H1 (cell line): ENCODE measurements around the gene COL12A1. TPM values are rescaled to one million over a fixed set of nuclear protein-coding genes. Genes with fewer than 3 reads are reported as not detected.

Experiments used
- CTCF ChIA-PET: fragments of 300-600 bp; sonication (Branson Sonifier 250); formaldehyde crosslinking; loops from one replicate; lab custom pipeline; 2021; ENCODE audit not compliant: partially characterized antibody; lab: Charles Lee
- POLR2A ChIA-PET: fragments of 300-600 bp; sonication (Branson Sonifier 250); formaldehyde crosslinking; loops from one replicate; lab custom pipeline; 2021; ENCODE audit warnings: inconsistent platforms; ENCODE audit not compliant: partially characterized antibody; lab: Charles Lee
- DNase-seq, 2 experiments: peaks; one replicate each; pipeline versions ENCODE4 v3.0.0 to v3.0.0-alpha.2; 2010 to 2022; ENCODE audit warnings: low spot score in 2 of 2, low read depth in 1 of 2, mixed read lengths in 1 of 2
- FAIRE-seq: peaks from 2 replicates; lab custom pipeline; 2011; peaks lifted over from hg19 to GRCh38; lab: Jason Lieb, UNC
- H2AFZ ChIP-seq: 2 replicates; pipeline ENCODE4 v1.8.1; 2012; ENCODE audit warnings: low read length, inconsistent platforms
- H2AK5ac ChIP-seq: 2 replicates; pipeline ENCODE4 v1.6.1; 2013; ENCODE audit warnings: low read depth, low read length
- H2BK120ac ChIP-seq: replicated peaks from 2 replicates; pipeline ENCODE3; 2013; ENCODE audit warnings: low read depth, low read length, inconsistent platforms
- H2BK12ac ChIP-seq: 2 replicates; pipeline ENCODE4 v1.6.1; 2013; ENCODE audit warnings: low read depth, low read length
- H2BK15ac ChIP-seq: 2 replicates; pipeline ENCODE4 v1.6.1; 2013; ENCODE audit warnings: low read length
- H2BK20ac ChIP-seq: 2 replicates; pipeline ENCODE4 v1.6.1; 2013; ENCODE audit warnings: low read length
- H2BK5ac ChIP-seq: 2 replicates; pipeline ENCODE4 v1.6.1; 2013; ENCODE audit warnings: low read depth, low read length
- H3K14ac ChIP-seq: 2 replicates; pipeline ENCODE4 v1.6.1; 2013; ENCODE audit warnings: inconsistent platforms; ENCODE audit not compliant: insufficient read length
- H3K18ac ChIP-seq: 2 replicates; pipeline ENCODE4 v1.6.1; 2013; ENCODE audit warnings: low read length; ENCODE audit errors: extremely low read depth
- H3K23ac ChIP-seq: 2 replicates; pipeline ENCODE4 v1.6.1; 2013; ENCODE audit warnings: inconsistent platforms; ENCODE audit not compliant: insufficient read length
- H3K23me2 ChIP-seq: 2 replicates; pipeline ENCODE4 v1.6.1; 2013; ENCODE audit warnings: low read depth, low read length
- H3K27ac ChIP-seq: 2 replicates; pipeline ENCODE4 v1.6.1; 2011; ENCODE audit warnings: low read depth, low read length, inconsistent platforms
- H3K27me3 ChIP-seq, 4 experiments: replicated peaks in 1 of 4; 1 replicate in 1 of 4; 2 replicates in 3 of 4; pipeline versions ENCODE4 v1.6.1 to v1.8.1; 2011 to 2013; ENCODE audit warnings: low read length in 3 of 4, mild to moderate bottlenecking in 3 of 4, inconsistent platforms in 2 of 4, mixed read lengths in 2 of 4, moderate library complexity in 1 of 4; ENCODE audit not compliant: control insufficient read depth in 3 of 4, insufficient read depth in 3 of 4; ENCODE audit errors: extremely low read depth in 1 of 4
- H3K36me3 ChIP-seq, 4 experiments: 2 replicates each; pipeline versions ENCODE4 v1.6.1 to v1.8.1; 2011 to 2013; ENCODE audit warnings: mild to moderate bottlenecking in 4 of 4, low read length in 3 of 4, moderate library complexity in 2 of 4, control low read depth in 1 of 4, inconsistent platforms in 1 of 4; ENCODE audit not compliant: insufficient read depth in 4 of 4, control insufficient read depth in 2 of 4
- H3K4ac ChIP-seq: replicated peaks from 2 replicates; pipeline ENCODE3; 2013; ENCODE audit warnings: low read length, low read depth, mixed read lengths, inconsistent platforms; ENCODE audit not compliant: insufficient read length
- H3K4me1 ChIP-seq, 4 experiments: replicated peaks in 1 of 4; 1 replicate in 1 of 4; 2 replicates in 3 of 4; pipeline versions ENCODE4 v1.6.1 to v1.8.1; 2011 to 2013; ENCODE audit warnings: low read length in 3 of 4, inconsistent platforms in 2 of 4, mixed read lengths in 1 of 4; ENCODE audit not compliant: insufficient read depth in 4 of 4, control insufficient read depth in 3 of 4
- H3K4me2 ChIP-seq, 2 experiments: 2 replicates each; pipeline versions ENCODE4 v1.6.1 to v1.8.1; 2011 to 2013; ENCODE audit warnings: low read depth in 2 of 2, low read length in 2 of 2, control low read depth in 1 of 2, inconsistent platforms in 1 of 2, mild to moderate bottlenecking in 1 of 2; ENCODE audit not compliant: insufficient read depth in 1 of 2
- H3K4me3 ChIP-seq, 4 experiments: fragments of 200-600, 300-600 bp in 1 of 4; sonication (generic), shearing (Covaris generic), sonication (Bioruptor Twin) in 1 of 4; 2 replicates each; pipeline versions ENCODE4 v1.5.1 to v1.8.1; 2011 to 2016; ENCODE audit warnings: low read length in 4 of 4, low read depth in 3 of 4, control low read depth in 2 of 4, inconsistent platforms in 2 of 4, mild to moderate bottlenecking in 2 of 4, mixed read lengths in 1 of 4, moderate library complexity in 1 of 4; ENCODE audit not compliant: insufficient read depth in 2 of 4; ENCODE audit errors: extremely low read depth in 1 of 4
- H3K56ac ChIP-seq: replicated peaks from 2 replicates; pipeline ENCODE3; 2013; ENCODE audit warnings: low read depth, mild to moderate bottlenecking, mixed read lengths, low read length, inconsistent platforms; ENCODE audit not compliant: insufficient read length
- H3K79me1 ChIP-seq: 2 replicates; pipeline ENCODE4 v1.6.1; 2013; ENCODE audit warnings: low read depth, low read length, control low read depth
- H3K79me2 ChIP-seq, 2 experiments: 2 replicates each; pipeline versions ENCODE4 v1.6.1 to v1.8.1; 2012 to 2013; ENCODE audit warnings: low read length in 2 of 2, mild to moderate bottlenecking in 2 of 2, inconsistent platforms in 1 of 2; ENCODE audit not compliant: insufficient read depth in 2 of 2, control insufficient read depth in 1 of 2
- H3K9ac ChIP-seq, 4 experiments: replicated peaks in 1 of 4; 1 replicate in 1 of 4; 2 replicates in 3 of 4; pipeline versions ENCODE4 v1.6.1 to v1.8.1; 2011 to 2013; ENCODE audit warnings: low read depth in 3 of 4, low read length in 3 of 4, control low read depth in 2 of 4, mild to moderate bottlenecking in 2 of 4, moderate library complexity in 2 of 4, inconsistent platforms in 1 of 4; ENCODE audit errors: extremely low read depth in 1 of 4
- H3K9me3 ChIP-seq, 2 experiments: 2 replicates each; pipeline versions ENCODE4 v1.6.1 to v1.8.1; 2012 to 2013; ENCODE audit warnings: mild to moderate bottlenecking in 2 of 2, moderate library complexity in 2 of 2, control low read depth in 1 of 2, inconsistent platforms in 1 of 2, low read depth in 1 of 2, low read length in 1 of 2, mixed read lengths in 1 of 2; ENCODE audit not compliant: insufficient read depth in 2 of 2
- H4K20me1 ChIP-seq, 2 experiments: replicated peaks in 1 of 2; 2 replicates each; pipeline versions ENCODE3 to v1.8.1; 2011 to 2013; ENCODE audit warnings: inconsistent platforms in 2 of 2, low read length in 2 of 2, mild to moderate bottlenecking in 1 of 2; ENCODE audit not compliant: insufficient read depth in 2 of 2, control insufficient read depth in 1 of 2
- H4K5ac ChIP-seq: 2 replicates; pipeline ENCODE4 v1.6.1; 2013; ENCODE audit warnings: low read length, low read depth, mixed read lengths, inconsistent platforms; ENCODE audit not compliant: insufficient read length
- H4K8ac ChIP-seq: 2 replicates; pipeline ENCODE4 v1.8.0; 2013; ENCODE audit warnings: mild to moderate bottlenecking, moderate library complexity, low read length, inconsistent platforms; ENCODE audit not compliant: insufficient read depth; ENCODE audit errors: extremely low read depth
- H4K91ac ChIP-seq: replicated peaks from 2 replicates; pipeline ENCODE3; 2013; ENCODE audit warnings: low read length, mixed read lengths, inconsistent platforms; ENCODE audit not compliant: insufficient read length
- ASH2L ChIP-seq: fragments of 200-600, 300-600 bp; sonication (generic); IDR thresholded peaks from one replicate; pipeline ENCODE4 v1.7.1; 2017; ENCODE audit warnings: low read length
- ATF2 ChIP-seq: IDR thresholded peaks from 2 replicates; pipeline ENCODE4 v1.6.1; 2012; ENCODE audit warnings: low read length, inconsistent platforms
- CEBPB ChIP-seq: IDR thresholded peaks from 2 replicates; pipeline ENCODE4 v1.6.1; 2012; ENCODE audit warnings: low read depth, low read length
- CHD2 ChIP-seq: IDR thresholded peaks from 2 replicates; pipeline ENCODE4 v1.6.1; 2012; ENCODE audit warnings: low read length, improper control_type of control experiment
- E2F6 ChIP-seq: IDR thresholded peaks from 2 replicates; pipeline ENCODE4 v1.6.1; 2012; ENCODE audit warnings: inconsistent platforms
- EZH2 ChIP-seq: fragments of 200-600 bp; sonication (generic); IDR thresholded peaks from 2 replicates; pipeline ENCODE4 v1.7.1; 2012; ENCODE audit warnings: low read depth, mild to moderate bottlenecking, moderate library complexity, low read length, inconsistent platforms; ENCODE audit not compliant: severe bottlenecking
- JUND ChIP-seq: IDR thresholded peaks from 2 replicates; pipeline ENCODE4 v1.6.1; 2011; ENCODE audit warnings: mild to moderate bottlenecking, improper control_type of control experiment, low read length
- KDM1A ChIP-seq: fragments of 200-600, 300-600 bp; sonication (generic); IDR thresholded peaks from 2 replicates; pipeline ENCODE4 v1.7.1; 2016; ENCODE audit warnings: mild to moderate bottlenecking, low read length, borderline replicate concordance
- KDM4A ChIP-seq: IDR thresholded peaks from one replicate; pipeline ENCODE4 v1.7.1; 2012; ENCODE audit warnings: low read depth, mild to moderate bottlenecking, moderate library complexity, low read length, inconsistent platforms; ENCODE audit not compliant: severe bottlenecking
- MAFK ChIP-seq: IDR thresholded peaks from 2 replicates; pipeline ENCODE4 v1.6.1; 2012; ENCODE audit warnings: low read depth, mild to moderate bottlenecking, improper control_type of control experiment, low read length
- SP4 ChIP-seq: IDR thresholded peaks from 2 replicates; pipeline ENCODE4 v1.6.1; 2012; ENCODE audit warnings: low read length, inconsistent platforms
- YY1 ChIP-seq: IDR thresholded peaks from 2 replicates; pipeline ENCODE4 v1.6.1; 2011; ENCODE audit warnings: low read depth, mild to moderate bottlenecking, low read length
- WGBS, 2 experiments: shearing (Covaris generic) in 1 of 2; methylation state at CpG; one replicate each; pipeline versions ENCODE4 v1.1.6 to v1.1.7; 2013 to 2015; ENCODE audit warnings: low lambda C conversion rate in 2 of 2, mixed read lengths in 2 of 2, inconsistent platforms in 1 of 2, low coverage in 1 of 2, missing lambda C conversion rate in 1 of 2; ENCODE audit not compliant: insufficient replicate concordance in 2 of 2, insufficient coverage in 1 of 2, insufficient read length in 1 of 2; ENCODE audit errors: extremely low coverage in 1 of 2, missing lambda C conversion rate in 1 of 2; 5-methylcytosine and 5-hydroxymethylcytosine counted together
- polyA plus RNA-seq, 7 experiments: library from polyadenylated mRNA; depleted of rRNA in 3 of 7; stranded (reverse) in 5 of 7; unstranded in 2 of 7; fragments of >200 nt in 5 of 7; fragments of 200-250 nt in 2 of 7; gene quantifications; 1 replicate in 5 of 7; 2 replicates in 1 of 7; 4 replicates in 1 of 7; pipeline versions ENCODE4 v1.2.1 to v1.2.3, GENCODE V29; 2011 to 2013; ENCODE audit warnings: missing spikeins in 2 of 7, mixed read lengths in 2 of 7
- total RNA-seq: library from RNA; stranded (reverse); fragmentation: NEBNext Ultra II Directional; extraction: Animal tissue kit (Norgen Biotek cat#: 25700); gene quantifications from 2 replicates; pipeline ENCODE4 v1.2.1, GENCODE V29; 2021

Gene COL12A1
- total and polyA plus RNA-seq, 2 of the 8 experiments (the other 6 are each of a cell fraction or from before 2014, with no cell fraction given) = 1.4 to 4.7 TPM

GRCh38 chr6:75156186-75156878 lies 49.5 kb downstream of the COL12A1 start:
- Histone ChIP-seq H3K4ac (no peak overlapping the region), H3K36me3 (no peaks in the 10 kb centered on the region), H3K79me1 (no peaks in the 10 kb centered on the region), H4K5ac (no peak overlapping the region), H2BK20ac (no peak overlapping the region), H3K9ac (no peak overlapping the region), H4K20me1 (no peaks in the 10 kb centered on the region), H3K14ac (no peak overlapping the region), H2AFZ (no peak overlapping the region), H3K9me3 (no peaks in the 10 kb centered on the region), H3K27ac (no peak overlapping the region), H2AK5ac (no peak overlapping the region), H3K4me1 (no peaks in the 10 kb centered on the region), H3K56ac (no peak overlapping the region), H4K91ac (peak overlapping the region; percentile 80), H2BK5ac (no peak overlapping the region), H3K18ac (no peak overlapping the region), H2BK15ac (no peak overlapping the region), H3K79me2 (no peaks in the 10 kb centered on the region), H2BK12ac (no peak overlapping the region), H3K4me3 (no peak overlapping the region), H3K23me2 (no peaks in the 10 kb centered on the region), H3K27me3 (no peaks in the 10 kb centered on the region; a peak in 1 of 7 replicates), H3K23ac (no peak overlapping the region), H4K8ac (no peak overlapping the region), H3K4me2 (no peak overlapping the region), H2BK120ac (no peak overlapping the region)
- POLR2A ChIA-PET = no interaction called here
- CTCF ChIA-PET = interaction anchor here (0.6 to 0.7 kb wide), 2 partner anchors 18 to 192 kb away, joined by 3 read pairs; no protein-coding TSS in a partner anchor
- DNase-seq (no peak), FAIRE-seq (no peak)
- WGBS, 2 experiments = 87% methylated on average over 8 of the region's 8 CpGs; no CpG with 5 or more reads in 1 of the 2 experiments
- no peak for TF ChIP-seq CEBPB
- TF ChIP-seq ASH2L = no peak
- TF ChIP-seq ATF2 = no peak
- no peak for TF ChIP-seq JUND
- TF ChIP-seq MAFK = no peak
- TF ChIP-seq YY1 = no peak
- no peak for TF ChIP-seq CHD2
- TF ChIP-seq SP4 = no peak
- no peak for TF ChIP-seq KDM4A
- TF ChIP-seq EZH2 = no peak
- no peak for TF ChIP-seq KDM1A
- no peak for TF ChIP-seq E2F6
